ENCODE results near the gene MAP2K4.
"Not testable (repeated sequence)": the region's sequence is repeated elsewhere in the genome, so short reads cannot be mapped to it uniquely, and the experiment has no call there.

MAP2K4 gene

GRCh38 chr17:12020642-12021622 is at the start of gene MAP2K4:
Gene MAP2K4 (plus strand): TSS chr17:12020877. CDS start chr17:12020887, 10 bp downstream.
- peak; percentile 22 to 69 for DNase-seq

DNA sequence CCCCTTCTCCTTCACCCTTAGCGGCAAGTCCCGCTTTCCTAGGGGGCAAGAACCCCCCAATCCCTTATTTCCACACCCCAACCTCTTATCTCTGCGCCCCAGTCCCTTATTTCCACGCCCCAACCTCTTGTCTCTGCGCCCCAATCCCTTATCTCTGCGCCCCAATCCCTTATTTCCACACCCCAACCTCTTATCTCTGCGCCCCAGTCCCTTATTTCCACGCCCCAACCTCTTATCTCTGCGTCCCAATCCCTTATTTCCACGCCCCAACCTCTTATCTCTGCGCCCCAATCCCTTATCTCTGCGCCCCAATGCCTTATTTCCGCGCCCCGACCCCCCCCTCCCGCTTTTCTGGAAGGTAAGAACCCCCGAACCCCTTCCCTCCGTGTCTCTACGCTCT is 47.9 kb upstream of the MAP2K4 start:
- DNase-seq: not testable (repeated sequence)

GRCh38 chr17:11979795-11980194 is 40.9 kb upstream of the MAP2K4 start:
- no peak for DNase-seq

- DNase-seq: no peak
These were observed 39.9 kb upstream of the MAP2K4 start for GRCh38 chr17:11980813-11981212.

- DNase-seq: no peak
These were observed 38.8 kb upstream of the MAP2K4 start for GRCh38 chr17:11981862-11982261.

DNA sequence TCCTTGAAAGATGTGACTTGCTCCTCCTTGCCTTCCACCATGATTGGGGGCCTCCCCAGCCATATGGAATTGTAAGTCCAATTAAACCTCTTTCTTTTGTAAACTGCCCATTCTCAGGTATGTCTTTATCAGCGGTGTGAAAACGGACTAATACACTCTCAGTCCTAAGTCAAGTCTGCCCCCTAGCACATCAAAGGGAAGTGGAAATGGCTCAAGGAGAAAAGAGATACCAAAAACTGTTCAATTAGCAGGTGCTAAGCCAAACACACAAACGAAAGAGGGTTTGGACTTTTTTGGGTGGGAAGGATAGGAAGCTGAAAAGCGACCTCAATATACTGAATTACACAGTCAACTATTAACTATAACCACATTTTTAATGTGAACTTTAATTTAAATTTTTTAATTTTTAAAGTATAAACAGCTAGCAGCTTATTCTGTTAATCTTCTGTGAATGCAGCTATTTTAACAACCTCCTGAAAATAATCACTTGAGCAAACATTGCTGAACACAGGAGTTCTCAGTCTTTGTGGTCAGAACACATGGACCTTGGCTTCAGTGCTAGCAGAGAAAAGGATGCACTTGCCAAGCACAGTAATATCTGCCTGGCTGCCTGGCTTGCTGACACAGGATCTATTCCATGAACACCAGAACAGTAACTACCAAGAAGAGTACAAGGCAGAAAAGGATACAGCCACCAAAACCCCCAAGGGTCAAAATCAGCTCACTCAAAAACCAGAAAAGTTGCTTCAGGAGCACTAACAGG is 34.3 kb upstream of the MAP2K4 start:
- DNase-seq: no peak

- peak in 1 of 2 experiments; percentile 45 for DNase-seq
These were observed 33.7 kb upstream of the MAP2K4 start for GRCh38 chr17:11986942-11987329.

DNA sequence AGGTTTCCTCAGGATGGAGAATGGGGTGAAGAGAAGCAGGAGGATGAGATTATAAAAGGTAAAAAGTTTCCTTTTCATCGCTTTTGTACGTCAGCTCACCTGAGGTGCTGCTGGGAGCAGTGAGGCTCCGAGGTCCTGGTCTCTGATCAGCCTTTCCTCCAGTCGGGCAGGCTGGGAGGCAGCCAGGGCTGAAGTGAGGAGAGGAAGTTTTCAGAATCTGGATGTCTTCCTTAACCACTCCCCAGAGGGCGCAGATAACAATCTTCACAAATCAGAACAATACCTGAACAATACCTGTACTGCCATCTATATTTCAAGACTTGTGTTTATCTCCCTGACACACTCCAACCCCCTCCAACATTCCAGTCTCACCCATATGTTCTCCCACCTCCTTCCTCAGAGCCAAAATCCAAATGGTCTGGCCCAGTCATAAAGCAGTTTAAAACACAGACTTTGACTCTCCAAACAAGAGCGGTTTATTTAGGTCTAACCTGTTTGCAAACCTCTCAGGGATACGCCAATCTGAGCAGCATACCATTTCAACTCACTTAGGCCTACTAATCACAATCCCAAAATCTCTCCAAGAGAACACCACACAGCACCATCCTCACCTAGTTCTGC is 30.2 kb upstream of the MAP2K4 start:
- DNase-seq: no peak

DNA sequence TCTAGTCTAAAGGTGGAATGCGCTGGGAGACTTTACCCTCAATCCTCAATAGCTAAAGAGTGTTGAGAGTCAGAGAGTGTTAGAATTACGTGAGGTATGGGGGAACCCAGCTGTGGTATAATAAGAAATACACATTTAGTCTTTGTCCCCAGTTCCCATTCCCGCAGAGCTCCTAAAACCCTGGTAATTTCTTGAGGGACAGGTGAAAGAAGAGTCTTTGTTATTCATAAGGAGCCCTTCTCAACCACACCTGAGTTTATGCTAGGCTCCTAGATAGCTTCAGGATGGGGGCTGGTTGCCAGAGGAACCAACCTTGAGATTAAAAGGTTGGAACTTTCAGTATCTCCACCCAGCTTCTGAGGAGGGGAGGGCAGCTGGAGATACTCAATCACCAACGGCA is 29.2 kb upstream of the MAP2K4 start:
- no peak for DNase-seq

GRCh38 chr17:11996722-11997146 is 23.9 kb upstream of the MAP2K4 start:
- peak; percentile 39 to 78 for DNase-seq

DNA sequence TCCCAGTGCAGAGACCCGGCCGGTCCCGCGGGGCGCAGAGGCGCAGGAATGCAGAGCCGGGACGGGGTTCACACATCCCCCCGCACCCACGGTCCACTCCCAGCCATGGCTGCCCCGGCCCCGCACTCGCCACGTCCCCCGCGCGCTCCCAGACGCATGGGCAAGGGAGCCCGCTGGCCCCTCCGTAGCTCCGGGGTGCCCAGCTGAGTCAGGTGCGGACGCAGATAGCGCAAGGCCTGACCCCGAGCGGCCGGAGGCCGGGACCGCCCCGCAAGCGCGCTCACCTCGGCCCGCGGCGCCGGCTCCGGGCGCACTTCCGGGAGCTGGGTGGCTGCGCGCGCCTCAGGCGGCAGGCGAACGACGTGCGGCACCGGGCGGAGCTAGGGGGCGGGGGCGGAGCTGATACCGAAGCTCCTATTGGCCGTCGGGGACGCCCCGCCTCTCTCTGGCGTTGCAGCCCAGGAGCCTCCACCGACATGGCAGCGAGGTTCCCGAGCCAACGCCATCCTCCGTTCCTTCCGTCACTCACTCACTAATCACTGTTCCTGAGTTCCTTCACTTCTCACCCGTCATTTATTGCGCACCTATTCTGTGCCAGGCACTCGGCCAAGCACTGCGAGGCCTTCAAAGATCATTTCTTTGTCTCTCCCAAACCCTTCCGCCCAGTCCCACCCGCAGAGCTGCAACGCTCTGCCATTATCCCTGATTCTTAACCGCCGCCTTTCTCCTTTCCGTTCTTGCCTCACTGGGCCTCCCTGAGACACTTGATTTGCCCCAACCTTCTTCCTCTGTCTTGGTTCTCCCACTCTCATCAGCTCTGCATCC is 23.3 kb upstream of the MAP2K4 start, which contains the start of gene ZNF18:
Gene ZNF18 (minus strand): TSS at position 329 of the 825 bp plus-strand sequence. CDS start 4,646 bp downstream, outside the sequence.
- peak; percentile 75 to 88 for DNase-seq

GRCh38 chr17:11997972-11998233 is 22.8 kb upstream of the MAP2K4 start:
- DNase-seq: no peak

GRCh38 chr17:11999696-12000095 is 21.0 kb upstream of the MAP2K4 start:
- DNase-seq: no peak

GRCh38 chr17:12007466-12007865 is 13.2 kb upstream of the MAP2K4 start:
- no peak for DNase-seq

- DNase-seq: no peak
These were observed 1.0 kb downstream of the MAP2K4 start for GRCh38 chr17:12021623-12022140.

GRCh38 chr17:12022310-12022709 is 1.6 kb downstream of the MAP2K4 start:
- DNase-seq: no peak

DNA sequence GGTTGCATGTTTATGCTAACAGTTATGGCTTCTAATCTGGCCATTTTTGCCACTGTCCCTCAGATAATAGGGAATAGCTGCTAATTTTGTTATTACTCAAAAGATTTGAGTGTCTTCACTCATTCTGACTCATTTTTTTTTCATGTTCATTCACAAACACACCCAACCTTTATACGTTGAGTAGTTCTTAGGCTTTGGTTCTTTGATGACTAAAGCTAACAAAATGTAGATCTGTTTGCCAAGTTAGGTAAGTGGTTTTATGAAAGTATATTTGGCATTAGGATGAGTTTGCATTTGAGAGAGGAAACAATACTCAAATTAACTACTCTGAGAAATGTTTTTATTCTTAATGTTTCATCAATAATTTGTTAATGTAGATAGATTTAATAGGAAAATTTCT is 3.6 kb downstream of the MAP2K4 start:
- peak in 1 of 2 experiments; percentile 37 for DNase-seq

GRCh38 chr17:12027658-12028057 is 7.0 kb downstream of the MAP2K4 start:
- no peak for DNase-seq

DNA sequence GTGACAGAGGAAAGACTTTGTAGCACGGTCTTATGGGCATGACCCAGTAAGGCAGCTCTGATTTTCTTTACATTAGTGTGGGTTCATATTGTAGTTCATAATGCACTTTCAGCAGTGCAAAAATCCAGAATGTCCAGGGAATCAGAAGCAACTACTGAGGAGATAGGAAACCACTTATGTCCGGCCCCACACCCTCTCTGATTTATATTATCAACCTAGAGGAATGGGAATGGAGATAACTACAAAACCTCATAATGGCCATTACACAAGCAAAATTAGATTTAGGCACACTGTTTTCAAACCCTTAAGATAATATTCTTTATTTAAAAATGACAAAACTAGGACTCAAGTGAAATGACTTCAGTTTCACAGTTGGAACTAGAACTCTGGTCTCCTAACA is 7.9 kb downstream of the MAP2K4 start:
- DNase-seq: no peak

DNA sequence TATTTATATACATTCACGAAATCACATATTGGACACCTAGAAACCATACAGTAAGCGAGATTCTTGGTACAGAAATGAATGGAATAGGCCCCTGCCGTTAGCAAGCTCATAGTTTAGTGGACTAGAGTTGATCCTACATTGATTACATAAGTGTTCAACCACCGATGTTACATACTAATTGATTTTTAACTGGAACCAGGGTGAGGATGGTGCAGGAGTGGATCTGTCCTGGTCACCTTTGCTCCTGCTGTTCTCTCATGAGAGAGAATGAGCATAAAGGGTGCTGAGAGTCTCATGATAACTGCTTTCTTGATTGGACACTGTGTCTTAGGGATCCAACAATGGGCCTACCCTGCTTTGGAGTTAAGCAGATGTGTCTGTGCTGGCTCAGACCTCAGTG is 13.9 kb downstream of the MAP2K4 start:
- no peak for DNase-seq

- DNase-seq: no peak
These were observed 15.0 kb downstream of the MAP2K4 start for GRCh38 chr17:12035673-12036072.

DNA sequence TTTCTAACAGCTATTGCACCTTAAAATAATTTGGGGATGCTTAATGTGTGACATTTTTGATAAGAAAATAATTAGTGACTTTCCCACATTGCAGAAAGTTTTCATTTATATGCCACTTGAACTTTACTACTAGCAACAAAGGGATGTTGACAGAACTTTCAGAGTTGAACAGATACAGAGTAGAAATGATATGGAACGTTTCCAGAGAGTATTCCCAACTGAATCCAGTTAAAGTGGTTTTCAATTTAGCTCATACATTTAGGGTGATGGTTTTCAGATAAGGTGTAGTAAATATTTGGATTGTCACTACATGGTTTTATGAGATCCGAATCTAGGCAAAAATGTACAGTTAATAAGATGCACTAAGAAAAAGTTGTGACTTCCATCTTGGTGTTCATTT is 17.3 kb downstream of the MAP2K4 start:
- DNase-seq: no peak

Measured in SW 1271 (cell line).